SK-N-SH treated with all-trans-retinoic acid at 6 μM for 48 hours (cell line): ENCODE results near the gene KLHL17.

Source experiments
- ATAC-seq: fragments of 200-7000 bp; cut with Tn5 transposase; 3 replicates; pipeline ENCODE4 v1.9.1; 2020; ENCODE audit warnings: mild to moderate bottlenecking, moderate library complexity
- ARNTL ChIP-seq: fragments of 450-650 bp; formaldehyde crosslinking; IDR thresholded peaks from 2 replicates; pipeline ENCODE4 v1.5.0; 2020; ENCODE audit warnings: low read depth, mild to moderate bottlenecking, moderate library complexity, borderline replicate concordance
- BACH2 ChIP-seq: fragments of 250-450 bp; sonication (Bioruptor Pico); IDR thresholded peaks from 2 replicates; pipeline ENCODE4 v1.9.0; 2021; ENCODE audit warnings: mild to moderate bottlenecking, borderline replicate concordance
- CREB5 ChIP-seq: fragments of 250-450 bp; sonication (Bioruptor Pico); IDR thresholded peaks from 2 replicates; pipeline ENCODE4 v1.5.1; 2020; ENCODE audit warnings: low read depth, mild to moderate bottlenecking, moderate library complexity
- CSDC2 ChIP-seq: fragments of 250-450 bp; sonication (Bioruptor Pico); IDR thresholded peaks from 2 replicates; pipeline ENCODE4 v1.5.0; 2020; ENCODE audit warnings: mild to moderate bottlenecking, moderate library complexity
- CSRNP3 ChIP-seq: fragments of 250-450 bp; sonication (Bioruptor Pico); IDR thresholded peaks from 2 replicates; pipeline ENCODE4 v1.5.1; 2021; ENCODE audit warnings: mild to moderate bottlenecking, moderate library complexity
- ESRRG ChIP-seq: fragments of 250-450 bp; sonication (Bioruptor Pico); IDR thresholded peaks from 2 replicates; pipeline ENCODE4 v1.6.1; 2021; ENCODE audit warnings: mild to moderate bottlenecking
- GLIS3 ChIP-seq: fragments of 250-450 bp; sonication (Bioruptor Pico); IDR thresholded peaks from 2 replicates; pipeline ENCODE4 v1.5.0; 2020; ENCODE audit warnings: mild to moderate bottlenecking, moderate library complexity
- OSR1 ChIP-seq: fragments of 250-450 bp; sonication (Bioruptor Pico); IDR thresholded peaks from 2 replicates; pipeline ENCODE4 v1.8.0; 2022; ENCODE audit warnings: moderate library complexity, mild to moderate bottlenecking, inconsistent platforms
- POU6F1 ChIP-seq: fragments of 250-450 bp; sonication (Bioruptor Pico); IDR thresholded peaks from 2 replicates; pipeline ENCODE4 v1.8.0; 2021; ENCODE audit warnings: low read depth, mild to moderate bottlenecking, moderate library complexity, borderline replicate concordance
- PPARA ChIP-seq: fragments of 250-450 bp; sonication (Bioruptor Pico); IDR thresholded peaks from 2 replicates; pipeline ENCODE4 v1.5.0; 2020; ENCODE audit warnings: mild to moderate bottlenecking, borderline replicate concordance
- RARB ChIP-seq: fragments of 250-450 bp; sonication (Bioruptor Pico); IDR thresholded peaks from 2 replicates; pipeline ENCODE4 v1.8.0; 2021; ENCODE audit warnings: mild to moderate bottlenecking, moderate library complexity
- ZC3H10 ChIP-seq: fragments of 250-450 bp; sonication (Bioruptor Pico); IDR thresholded peaks from 2 replicates; pipeline ENCODE4 v1.5.1; 2021; ENCODE audit warnings: mild to moderate bottlenecking, moderate library complexity
- ZFP30 ChIP-seq: fragments of 450-650 bp; formaldehyde crosslinking; IDR thresholded peaks from 2 replicates; pipeline ENCODE4 v1.5.0; 2022; ENCODE audit warnings: mild to moderate bottlenecking, moderate library complexity
- ZNF565 ChIP-seq: fragments of 450-650 bp; formaldehyde crosslinking; conservative IDR thresholded peaks from 2 replicates; pipeline ENCODE4 v1.5.0; 2020; ENCODE audit warnings: low read depth, mild to moderate bottlenecking, moderate library complexity
- ZNF70 ChIP-seq: fragments of 450-650 bp; formaldehyde crosslinking; IDR thresholded peaks from 2 replicates; pipeline ENCODE4 v1.5.0; 2020; ENCODE audit warnings: mild to moderate bottlenecking, moderate library complexity
- TF ChIP-seq, protein P1 (sequence below): fragments of 250-450 bp; sonication (Bioruptor Pico); IDR thresholded peaks from 2 replicates; pipeline ENCODE4 v1.5.0; 2020; ENCODE audit warnings: mild to moderate bottlenecking, moderate library complexity

Gene KLHL17

DNA sequence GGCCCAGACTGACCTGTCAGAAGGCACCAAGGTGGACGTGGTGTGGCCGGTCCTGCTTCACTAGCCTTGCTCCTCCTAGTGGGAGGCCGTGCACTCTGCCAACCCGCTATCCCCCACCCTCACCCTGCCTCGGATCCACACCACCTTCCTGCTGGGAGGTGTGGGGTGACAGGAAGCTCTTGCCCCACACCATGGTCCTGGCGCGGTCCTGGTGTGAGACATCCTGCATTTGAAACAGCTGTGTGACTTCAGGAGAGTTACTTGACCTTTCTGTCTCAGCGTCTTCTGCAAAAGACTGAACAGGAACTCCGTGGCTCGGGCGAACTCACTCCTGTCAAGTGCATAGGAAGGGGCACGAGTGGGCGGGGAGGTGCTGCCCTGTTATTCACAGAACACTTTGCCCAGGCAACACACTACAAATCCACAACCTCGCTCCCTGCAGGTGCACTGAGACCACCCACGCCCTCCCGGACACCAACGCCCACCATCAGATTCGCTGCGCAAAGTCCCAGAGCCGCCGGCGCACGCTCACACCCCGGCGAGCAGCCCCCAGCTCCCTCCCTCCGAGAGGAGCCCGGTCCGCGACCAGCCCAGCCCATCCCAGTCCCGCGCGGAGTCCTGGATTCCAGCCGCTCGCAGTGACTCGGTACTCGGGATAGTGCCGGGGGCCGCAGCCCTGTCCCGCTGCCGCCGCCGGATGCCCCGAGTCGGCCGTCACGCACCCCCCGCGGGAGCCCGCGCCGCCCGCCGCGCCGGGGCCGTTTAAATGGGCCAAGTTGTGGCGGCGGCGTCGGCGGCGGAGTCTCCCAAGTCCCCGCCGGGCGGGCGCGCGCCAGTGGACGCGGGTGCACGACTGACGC, 37.0 kb upstream of the KLHL17 start, which contains the start of gene SAMD11 (continued):
- TF ChIP-seq, protein P1, sequence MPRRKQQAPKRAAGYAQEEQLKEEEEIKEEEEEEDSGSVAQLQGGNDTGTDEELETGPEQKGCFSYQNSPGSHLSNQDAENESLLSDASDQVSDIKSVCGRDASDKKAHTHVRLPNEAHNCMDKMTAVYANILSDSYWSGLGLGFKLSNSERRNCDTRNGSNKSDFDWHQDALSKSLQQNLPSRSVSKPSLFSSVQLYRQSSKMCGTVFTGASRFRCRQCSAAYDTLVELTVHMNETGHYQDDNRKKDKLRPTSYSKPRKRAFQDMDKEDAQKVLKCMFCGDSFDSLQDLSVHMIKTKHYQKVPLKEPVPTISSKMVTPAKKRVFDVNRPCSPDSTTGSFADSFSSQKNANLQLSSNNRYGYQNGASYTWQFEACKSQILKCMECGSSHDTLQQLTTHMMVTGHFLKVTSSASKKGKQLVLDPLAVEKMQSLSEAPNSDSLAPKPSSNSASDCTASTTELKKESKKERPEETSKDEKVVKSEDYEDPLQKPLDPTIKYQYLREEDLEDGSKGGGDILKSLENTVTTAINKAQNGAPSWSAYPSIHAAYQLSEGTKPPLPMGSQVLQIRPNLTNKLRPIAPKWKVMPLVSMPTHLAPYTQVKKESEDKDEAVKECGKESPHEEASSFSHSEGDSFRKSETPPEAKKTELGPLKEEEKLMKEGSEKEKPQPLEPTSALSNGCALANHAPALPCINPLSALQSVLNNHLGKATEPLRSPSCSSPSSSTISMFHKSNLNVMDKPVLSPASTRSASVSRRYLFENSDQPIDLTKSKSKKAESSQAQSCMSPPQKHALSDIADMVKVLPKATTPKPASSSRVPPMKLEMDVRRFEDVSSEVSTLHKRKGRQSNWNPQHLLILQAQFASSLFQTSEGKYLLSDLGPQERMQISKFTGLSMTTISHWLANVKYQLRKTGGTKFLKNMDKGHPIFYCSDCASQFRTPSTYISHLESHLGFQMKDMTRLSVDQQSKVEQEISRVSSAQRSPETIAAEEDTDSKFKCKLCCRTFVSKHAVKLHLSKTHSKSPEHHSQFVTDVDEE (CRISPR knock-in tag), result no peak
- no peak for TF ChIP-seq ZNF70 (CRISPR knock-in tag)
- TF ChIP-seq RARB, result no peak
- TF ChIP-seq GLIS3 (CRISPR knock-in tag), result no peak
- no peak for TF ChIP-seq CSRNP3 (CRISPR knock-in tag)
- no peak for TF ChIP-seq ESRRG (CRISPR knock-in tag)
- no peak for TF ChIP-seq PPARA

- ATAC-seq, result no peak
- no peak for TF ChIP-seq PPARA
- no peak for TF ChIP-seq ARNTL (CRISPR knock-in tag)
- TF ChIP-seq ZNF70 (CRISPR knock-in tag), result no peak
- TF ChIP-seq BACH2 (CRISPR knock-in tag), result no peak
- TF ChIP-seq GLIS3 (CRISPR knock-in tag), result no peak
- TF ChIP-seq, protein P1 (CRISPR knock-in tag), result no peak
- no peak for TF ChIP-seq ZNF565 (CRISPR knock-in tag)
- TF ChIP-seq POU6F1 (CRISPR knock-in tag), result no peak
Measured at GRCh38 chr1:923991-924655, 36.3 kb upstream of the KLHL17 start.

DNA sequence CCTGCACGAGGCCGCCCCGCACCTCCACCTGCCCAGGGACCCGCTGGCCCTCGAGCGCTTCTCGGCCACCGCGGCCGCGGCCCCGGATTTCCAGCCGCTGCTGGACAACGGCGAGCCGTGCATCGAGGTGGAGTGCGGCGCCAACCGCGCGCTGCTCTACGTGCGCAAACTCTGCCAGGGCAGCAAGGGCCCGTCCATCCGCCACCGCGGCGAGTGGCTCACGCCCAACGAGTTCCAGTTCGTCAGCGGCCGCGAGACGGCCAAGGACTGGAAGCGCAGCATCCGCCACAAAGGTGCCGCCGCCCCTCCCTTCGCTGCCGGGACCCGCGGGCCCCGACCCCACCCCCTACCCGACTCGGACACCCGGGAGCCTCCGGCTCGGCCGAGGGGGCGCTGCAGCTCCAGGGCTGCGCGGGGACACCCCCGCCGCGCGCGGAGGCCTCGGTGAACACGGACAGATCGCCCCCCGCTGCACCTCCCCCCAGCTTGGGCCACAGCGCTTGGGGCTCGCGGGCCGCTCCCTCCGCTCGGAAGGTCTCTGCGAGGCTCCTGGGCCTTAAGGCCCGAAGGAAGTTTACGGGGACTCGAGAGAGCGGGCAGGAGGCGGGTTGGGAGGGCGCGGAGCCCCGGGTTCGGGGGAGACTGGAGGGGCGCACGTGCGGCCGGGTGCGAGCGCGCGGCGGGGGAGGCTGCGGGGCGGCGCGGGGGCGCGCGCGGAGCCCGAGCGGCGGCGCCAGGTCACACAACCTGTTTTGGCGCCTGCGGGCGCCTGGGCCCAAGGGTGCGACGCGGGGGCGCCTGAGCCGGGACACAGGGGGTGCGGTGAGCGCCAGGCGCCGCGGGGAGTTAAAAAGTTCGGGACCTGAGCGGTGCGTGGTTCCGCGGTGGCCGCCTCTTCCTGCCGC, 35.5 kb upstream of the KLHL17 start:
- TF ChIP-seq ARNTL (CRISPR knock-in tag) (no peak), GLIS3 (CRISPR knock-in tag) (no peak), CSDC2 (no peak), ZFP30 (CRISPR knock-in tag) (no peak), PPARA (no peak), ZC3H10 (CRISPR knock-in tag) (no peak), OSR1 (CRISPR knock-in tag) (no peak), CREB5 (CRISPR knock-in tag) (no peak)
- peak; percentile 4; the same call in 1 of the 3 replicates for ATAC-seq
